HFFc6 (cell line): ENCODE data around the gene CASP6. TPM values are rescaled to one million over a fixed set of nuclear protein-coding genes. Genes with fewer than 3 reads are reported as not detected.
A peak's percentile ranks its signal among the peaks of the same experiment; 100 is the strongest.

Experiments used
- DNase-seq: peaks from one replicate; pipeline ENCODE4 v3.0.0-alpha.2; 2018
- H3K27ac Mint-ChIP-seq: 2 replicates; pipeline ENCODE4 v1.8.0; 2020; ENCODE audit warnings: mild to moderate bottlenecking, mixed read lengths
- H3K27me3 Mint-ChIP-seq: 2 replicates; pipeline ENCODE4 v1.8.0; 2021; ENCODE audit warnings: mild to moderate bottlenecking, moderate library complexity, mixed read lengths; ENCODE audit not compliant: insufficient read depth
- H3K36me3 Mint-ChIP-seq: 2 replicates; pipeline ENCODE4 v1.8.0; 2021; ENCODE audit warnings: low read depth, mixed read lengths
- H3K4me1 Mint-ChIP-seq: 2 replicates; pipeline ENCODE4 v1.8.0; 2020; ENCODE audit warnings: low read depth, mixed read lengths
- H3K4me3 Mint-ChIP-seq: 2 replicates; pipeline ENCODE4 v1.8.0; 2020; ENCODE audit warnings: mild to moderate bottlenecking, moderate library complexity, mixed read lengths
- H3K9me3 Mint-ChIP-seq: 2 replicates; pipeline ENCODE4 v1.8.0; 2020; ENCODE audit warnings: mild to moderate bottlenecking, mixed read lengths
- total RNA-seq, 6 experiments: library from RNA; stranded (reverse); fragmentation: NEBNext Ultra II Directional; extraction: Animal tissue kit (Norgen Biotek cat#: 25700); gene quantifications; 2 replicates in 1 of 6; 3 replicates in 5 of 6; pipeline ENCODE4 v1.2.3, GENCODE V29; 2021
- TF ChIP-seq, protein P1 (sequence below): fragments of 200-600 bp; sonication (generic); IDR thresholded peaks from 2 replicates; pipeline ENCODE4 v1.5.0; 2021; ENCODE audit warnings: antibody characterized with exemption, mild to moderate bottlenecking

The CASP6 gene
- total RNA-seq, 6 experiments from 2014 or later, result 14.2 to 19.9 (median 16.3) TPM

DNA sequence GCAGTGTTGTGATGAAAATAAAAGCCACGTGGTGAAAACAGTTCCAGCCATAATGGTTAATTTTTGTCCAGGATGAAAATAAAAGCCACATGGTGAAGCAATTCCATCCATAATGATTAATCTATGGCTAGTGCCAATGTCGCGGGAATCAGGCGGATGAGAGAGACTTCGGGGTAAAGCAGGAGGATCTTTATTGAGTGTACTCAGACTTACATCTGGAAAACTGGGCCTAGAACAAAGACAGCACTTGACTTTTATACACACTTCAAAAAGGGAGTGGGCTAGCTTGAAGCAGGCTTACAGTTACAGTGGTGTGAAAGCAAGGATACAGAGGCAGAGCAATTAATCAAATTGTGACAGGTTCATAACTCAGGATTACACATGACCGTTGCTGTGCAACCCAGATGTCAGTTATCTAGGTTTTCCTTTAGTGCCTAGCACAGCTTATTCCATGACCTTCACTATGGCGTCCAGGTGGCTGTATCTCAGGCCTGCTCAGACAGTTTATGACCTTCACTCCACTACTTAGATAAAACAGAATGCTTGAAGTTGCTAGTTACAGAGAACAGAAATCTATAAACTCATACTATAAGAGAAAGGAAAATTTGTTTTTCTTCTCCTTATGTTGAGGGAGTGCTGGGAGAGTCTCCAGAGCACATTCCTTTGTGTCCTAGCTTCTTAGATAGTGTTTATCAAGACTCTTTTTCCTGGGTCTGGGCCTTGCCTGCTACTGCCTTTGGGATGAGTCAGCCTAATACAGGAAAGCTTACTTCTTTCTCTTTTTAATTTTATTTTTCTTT, 32.5 kb upstream of the CASP6 start:
- Mint-ChIP-seq H3K36me3 (no peaks in the 10 kb centered on the region), H3K4me1 (peaks cover 30% of the 10 kb centered on the region), H3K27me3 (no peaks in the 10 kb centered on the region), H3K9me3 (no peaks in the 10 kb centered on the region), H3K4me3 (no peak overlapping the region), H3K27ac (peak overlapping the region; percentile 20)
- TF ChIP-seq, protein P1, sequence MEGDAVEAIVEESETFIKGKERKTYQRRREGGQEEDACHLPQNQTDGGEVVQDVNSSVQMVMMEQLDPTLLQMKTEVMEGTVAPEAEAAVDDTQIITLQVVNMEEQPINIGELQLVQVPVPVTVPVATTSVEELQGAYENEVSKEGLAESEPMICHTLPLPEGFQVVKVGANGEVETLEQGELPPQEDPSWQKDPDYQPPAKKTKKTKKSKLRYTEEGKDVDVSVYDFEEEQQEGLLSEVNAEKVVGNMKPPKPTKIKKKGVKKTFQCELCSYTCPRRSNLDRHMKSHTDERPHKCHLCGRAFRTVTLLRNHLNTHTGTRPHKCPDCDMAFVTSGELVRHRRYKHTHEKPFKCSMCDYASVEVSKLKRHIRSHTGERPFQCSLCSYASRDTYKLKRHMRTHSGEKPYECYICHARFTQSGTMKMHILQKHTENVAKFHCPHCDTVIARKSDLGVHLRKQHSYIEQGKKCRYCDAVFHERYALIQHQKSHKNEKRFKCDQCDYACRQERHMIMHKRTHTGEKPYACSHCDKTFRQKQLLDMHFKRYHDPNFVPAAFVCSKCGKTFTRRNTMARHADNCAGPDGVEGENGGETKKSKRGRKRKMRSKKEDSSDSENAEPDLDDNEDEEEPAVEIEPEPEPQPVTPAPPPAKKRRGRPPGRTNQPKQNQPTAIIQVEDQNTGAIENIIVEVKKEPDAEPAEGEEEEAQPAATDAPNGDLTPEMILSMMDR, result no peak
- DNase-seq, result peak; percentile 22

DNA sequence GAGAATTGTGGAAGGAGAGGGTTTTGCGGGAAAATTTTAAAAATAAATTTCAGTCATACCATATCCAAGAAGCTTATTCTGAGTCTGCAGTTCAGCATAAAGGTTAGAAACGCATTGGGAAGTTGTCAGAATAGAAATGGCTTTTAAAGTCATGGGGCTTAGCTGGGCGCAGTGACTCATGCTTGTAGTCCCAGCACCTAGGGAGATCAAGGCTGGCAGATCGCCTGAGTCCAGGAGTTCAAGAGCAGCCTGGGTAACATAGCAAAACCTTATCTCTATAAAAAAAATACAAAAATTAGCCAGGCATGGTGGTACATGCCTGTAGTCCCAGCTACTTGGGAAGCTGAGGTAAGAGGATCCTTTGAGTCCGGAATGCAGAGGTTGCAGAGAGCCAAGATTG, 30.5 kb upstream of the CASP6 start:
- no peak overlapping the region for H3K4me3 Mint-ChIP-seq
- no peak for DNase-seq
- TF ChIP-seq, protein P1, result no peak
- peaks cover 31% of the 10 kb centered on the region for H3K4me1 Mint-ChIP-seq
- H3K27me3 Mint-ChIP-seq, result no peaks in the 10 kb centered on the region
- no peaks in the 10 kb centered on the region for H3K9me3 Mint-ChIP-seq
- no peaks in the 10 kb centered on the region for H3K36me3 Mint-ChIP-seq
- no peak overlapping the region for H3K27ac Mint-ChIP-seq

DNA sequence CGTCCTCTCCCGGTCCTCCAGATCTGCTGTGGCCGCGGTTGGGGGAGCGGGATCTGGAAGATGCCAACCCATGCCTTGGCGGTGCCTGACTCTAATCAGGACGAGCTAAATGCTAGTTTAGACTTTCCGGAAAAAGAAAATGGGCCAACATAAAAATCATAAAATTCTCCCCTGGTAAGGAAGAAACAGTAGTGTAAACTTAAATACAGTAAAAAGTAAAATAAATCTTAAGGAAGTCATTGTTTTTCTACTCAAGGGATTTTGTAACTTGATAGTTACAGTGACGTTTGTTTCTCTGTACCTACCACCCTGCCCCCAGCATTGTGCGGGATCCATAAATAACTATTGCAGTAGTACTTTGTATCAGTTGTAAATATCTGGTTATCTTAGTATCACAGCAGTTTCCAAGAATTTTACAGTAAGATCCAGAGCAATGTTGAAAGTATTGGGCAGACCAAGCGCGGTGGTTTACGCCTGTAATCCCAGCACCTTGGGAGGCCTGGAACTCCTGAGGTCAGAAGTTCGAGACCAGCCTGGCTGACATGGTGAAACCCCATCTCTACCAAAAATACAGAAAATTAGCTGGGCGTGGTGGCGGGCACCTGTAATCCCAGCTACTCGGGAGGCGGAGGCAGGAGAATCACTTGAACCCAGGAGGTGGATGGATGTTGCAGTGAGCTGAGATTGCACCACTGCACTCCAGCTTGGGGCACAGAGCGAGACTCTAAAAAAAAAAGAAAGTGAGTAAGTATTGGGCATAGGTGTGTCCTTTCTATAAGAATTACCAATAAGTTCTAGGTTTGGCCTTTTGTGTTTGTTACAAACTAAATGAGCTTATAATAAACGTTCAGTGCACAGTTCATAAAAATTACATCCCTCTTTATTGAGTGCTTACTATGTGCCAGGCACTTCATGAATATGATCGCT, 27.6 kb upstream of the CASP6 start:
- H3K36me3 Mint-ChIP-seq, result no peaks in the 10 kb centered on the region
- H3K9me3 Mint-ChIP-seq, result no peaks in the 10 kb centered on the region
- H3K4me1 Mint-ChIP-seq, result peaks cover 40% of the 10 kb centered on the region
- peak overlapping the region; percentile 86 for H3K27ac Mint-ChIP-seq
- DNase-seq, result no peak
- TF ChIP-seq, protein P1, result no peak
- no peaks in the 10 kb centered on the region; the same call in 1 of the 2 replicates for H3K27me3 Mint-ChIP-seq
- peak overlapping the region; percentile 90 for H3K4me3 Mint-ChIP-seq

DNA sequence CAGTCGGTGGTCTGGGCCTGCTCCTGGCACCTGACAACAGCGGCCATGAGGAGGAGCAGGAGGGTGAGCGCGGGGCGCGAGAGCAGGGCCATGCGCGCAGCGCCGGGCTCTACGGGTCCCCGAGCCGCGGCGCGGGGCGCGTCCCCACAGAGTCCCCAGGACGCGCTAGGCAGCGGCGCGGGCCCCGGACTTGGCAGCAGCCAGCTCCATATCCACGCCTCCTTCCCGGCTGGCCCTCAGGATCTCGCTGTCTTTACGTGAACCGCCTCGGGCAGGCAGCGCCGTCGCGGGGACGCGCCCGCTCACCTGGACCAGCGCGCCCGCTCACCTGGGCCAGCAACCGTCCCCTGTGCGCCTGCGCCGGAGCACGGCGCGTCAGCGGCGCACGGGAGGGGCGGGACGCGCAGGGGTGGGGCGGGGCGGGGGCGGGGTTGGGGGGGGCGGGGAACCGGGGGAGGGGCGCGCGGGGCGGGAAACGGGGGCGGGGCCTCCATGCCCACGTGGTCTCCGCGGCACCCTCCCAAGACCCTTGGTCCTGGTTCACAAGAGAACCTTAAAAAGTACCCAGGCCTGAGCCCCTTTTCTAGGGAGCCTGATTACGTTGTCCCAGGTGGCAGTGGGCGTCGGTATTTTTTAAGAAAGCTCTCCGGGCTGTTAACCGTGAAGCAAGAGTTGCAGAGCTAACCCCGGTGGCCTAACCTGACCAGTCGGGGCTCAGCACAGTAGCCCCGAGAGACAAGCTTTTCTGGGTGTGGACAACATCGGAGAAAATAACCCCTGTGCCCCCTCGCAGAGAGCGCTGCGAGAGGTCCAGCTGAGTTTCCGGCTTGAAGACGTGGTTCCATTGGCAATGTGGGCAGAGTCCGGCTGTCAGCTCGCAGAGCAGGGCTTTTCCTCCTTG, 26.7 kb upstream of the CASP6 start, which contains the start of gene PLA2G12A:
TSS of gene PLA2G12A (minus strand) at position 353 of the 901 bp plus-strand sequence. CDS start at position 92, 261 bp downstream.
- DNase-seq, result peak; percentile 31
- Mint-ChIP-seq H3K4me3 (peak within 1 kb of the TSS; percentile 93), H3K27me3 (no peaks in the 10 kb centered on the region; the same call in 1 of the 2 replicates), H3K36me3 (no peaks in the 10 kb centered on the region), H3K4me1 (peaks cover 34% of the 10 kb centered on the region), H3K27ac (peak within 1 kb of the TSS; percentile 86), H3K9me3 (no peaks in the 10 kb centered on the region)
- TF ChIP-seq, protein P1, result no peak
